GM19238 (cell line): ENCODE data around the gene CBX4.
A peak's percentile ranks its signal among the peaks of the same experiment; 100 is the strongest.

Experiments
- DNase-seq: peaks from one replicate; pipeline ENCODE4 v3.0.0; 2011; ENCODE audit warnings: low spot score; ENCODE audit not compliant: insufficient read length

The CBX4 gene

GRCh38 chr17:79839356-79840268, at the start of gene CBX4:
TSS of gene CBX4 (minus strand) at chr17:79839440. CDS start at chr17:79839251, 189 bp downstream.
- DNase-seq = peak; percentile 97

GRCh38 chr17:79888009-79888540, 48.8 kb upstream of the CBX4 start:
- no peak for DNase-seq

GRCh38 chr17:79887451-79887991, 48.3 kb upstream of the CBX4 start:
- no peak for DNase-seq

GRCh38 chr17:79883202-79883601, 44.0 kb upstream of the CBX4 start:
- DNase-seq = no peak

GRCh38 chr17:79878329-79878947, 39.2 kb upstream of the CBX4 start:
- DNase-seq = no peak

- DNase-seq = no peak
These were observed 37.8 kb upstream of the CBX4 start for GRCh38 chr17:79877041-79877440.

DNA sequence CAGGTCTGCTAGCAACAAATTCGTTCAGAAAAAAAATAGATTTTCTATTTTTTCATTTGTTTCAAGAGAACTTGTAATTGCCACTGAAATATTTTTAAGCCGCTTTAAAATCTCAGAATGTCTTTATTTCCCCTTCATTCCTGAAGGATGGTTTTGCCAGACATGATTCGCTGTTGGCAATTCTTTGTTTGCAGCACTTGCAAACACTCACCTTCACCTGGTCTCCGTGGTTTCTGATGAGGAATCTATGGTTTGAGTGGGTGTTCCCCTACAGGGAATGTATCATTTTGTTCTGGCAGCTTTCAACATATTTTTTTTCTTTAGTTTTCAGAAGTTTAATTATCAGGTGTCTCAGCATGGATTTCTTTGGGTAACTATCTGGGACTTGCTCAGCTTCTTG, 36.3 kb upstream of the CBX4 start:
- no peak for DNase-seq

DNA sequence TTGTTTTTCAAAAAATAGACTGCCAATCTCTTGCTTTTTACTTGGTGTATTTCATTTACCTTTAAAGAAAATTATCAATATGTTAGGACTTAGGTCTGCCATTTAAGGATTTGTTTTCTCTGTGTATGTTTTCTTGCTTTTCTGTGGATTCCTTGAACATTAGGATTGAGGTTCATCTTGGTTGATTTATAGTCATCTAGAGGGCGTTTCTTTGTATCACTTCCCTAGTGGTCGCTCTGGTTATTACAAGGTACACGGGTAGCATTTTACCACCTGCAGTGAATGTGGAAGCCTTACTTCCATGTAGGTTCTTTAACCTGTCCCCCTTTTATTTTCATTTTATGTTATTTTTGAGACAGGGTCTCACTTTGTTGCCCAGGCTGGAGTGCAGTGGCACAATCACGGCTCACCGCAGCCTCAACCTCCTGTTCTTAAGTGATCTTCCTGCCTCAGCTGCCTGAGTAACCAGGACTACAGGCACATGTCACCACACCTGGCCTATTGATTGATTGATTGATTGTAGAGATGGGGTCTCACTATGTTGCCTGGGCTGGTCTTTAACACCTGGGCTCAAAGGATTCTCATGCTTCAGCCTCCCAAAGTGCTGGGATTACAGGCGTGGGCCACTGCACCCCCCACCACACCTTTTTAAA, 35.2 kb upstream of the CBX4 start:
- DNase-seq = peak; percentile 49

- no peak for DNase-seq
These were observed 34.3 kb upstream of the CBX4 start for GRCh38 chr17:79873583-79873982.

DNA sequence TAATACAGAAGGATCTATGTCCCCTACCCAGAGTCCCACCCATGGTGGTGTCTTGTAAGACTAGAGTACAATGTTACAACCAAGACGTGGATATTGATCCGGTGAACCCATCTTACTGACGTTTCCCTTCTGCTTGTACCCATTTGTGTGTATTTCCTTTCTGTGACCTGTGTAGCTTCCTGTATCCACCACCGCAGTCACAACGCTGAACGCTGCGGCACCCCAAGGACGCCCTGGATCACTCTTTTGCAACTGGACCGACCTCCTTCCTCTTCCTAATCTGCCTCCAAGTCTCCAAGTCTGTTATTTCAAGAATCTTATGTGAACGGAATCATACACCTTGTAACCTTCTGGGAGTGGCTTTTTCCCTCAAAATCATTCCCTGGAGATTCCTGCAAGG, 33.5 kb upstream of the CBX4 start:
- no peak for DNase-seq

- DNase-seq = no peak
These were observed 31.9 kb upstream of the CBX4 start for GRCh38 chr17:79871131-79871530.

DNA sequence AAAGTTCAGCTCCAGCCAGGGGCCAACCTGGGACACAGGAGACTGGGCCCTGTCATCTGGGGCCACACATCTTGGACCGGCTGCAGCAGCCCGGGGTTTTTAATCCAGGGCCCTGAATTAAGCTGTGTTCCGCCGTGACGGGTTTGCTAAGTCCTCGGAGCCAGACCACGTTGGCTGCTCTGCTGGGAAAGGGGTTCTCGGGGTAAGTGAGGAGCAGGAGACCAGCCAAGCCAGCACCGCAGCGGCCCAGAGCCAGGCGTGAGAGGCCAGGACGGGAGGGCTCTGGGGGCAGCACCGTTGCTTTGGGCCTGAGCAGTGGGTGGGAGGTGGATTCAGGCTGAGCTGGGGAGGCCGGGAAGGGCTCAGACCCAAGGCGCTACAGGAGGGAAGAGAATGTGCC, 31.3 kb upstream of the CBX4 start:
- no peak for DNase-seq

DNA sequence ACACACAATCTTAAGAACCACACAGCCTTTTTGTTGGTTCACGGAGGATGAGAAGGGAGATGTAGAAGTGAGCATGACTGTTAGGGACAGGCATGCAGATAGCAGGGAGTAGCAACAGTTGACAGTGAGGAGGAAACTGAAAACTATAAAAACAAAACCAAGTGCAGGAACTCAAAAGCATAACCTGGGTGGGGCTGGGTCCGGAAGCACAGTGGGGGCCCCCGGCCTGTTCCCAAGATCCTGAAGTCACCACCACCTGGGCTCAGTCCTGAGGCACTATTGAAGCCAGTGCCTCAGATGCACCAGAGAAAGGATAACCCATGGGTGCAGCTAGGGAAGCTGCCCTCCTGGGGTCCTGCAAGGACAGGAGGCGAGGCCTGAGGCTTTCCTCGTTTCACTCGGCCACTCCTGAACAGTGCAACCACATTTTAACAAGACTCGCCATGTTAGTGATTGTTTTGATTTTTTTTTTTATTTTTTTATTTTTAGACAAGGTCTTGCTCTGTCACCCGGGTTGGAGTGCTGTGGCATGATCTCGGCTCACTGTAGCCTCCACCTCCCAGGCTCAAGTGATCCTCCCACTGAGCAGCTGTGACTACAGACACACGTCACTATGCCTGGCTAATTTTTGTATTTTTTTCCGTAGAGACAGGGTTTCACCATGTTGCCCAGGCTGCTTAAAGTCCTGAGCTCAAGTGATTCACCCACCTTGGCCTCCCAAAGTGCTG, 27.7 kb upstream of the CBX4 start:
- DNase-seq = no peak

- no peak for DNase-seq
These were observed 26.3 kb upstream of the CBX4 start for GRCh38 chr17:79865351-79866210.

- no peak for DNase-seq
These were observed 25.5 kb upstream of the CBX4 start for GRCh38 chr17:79864617-79865250.

DNA sequence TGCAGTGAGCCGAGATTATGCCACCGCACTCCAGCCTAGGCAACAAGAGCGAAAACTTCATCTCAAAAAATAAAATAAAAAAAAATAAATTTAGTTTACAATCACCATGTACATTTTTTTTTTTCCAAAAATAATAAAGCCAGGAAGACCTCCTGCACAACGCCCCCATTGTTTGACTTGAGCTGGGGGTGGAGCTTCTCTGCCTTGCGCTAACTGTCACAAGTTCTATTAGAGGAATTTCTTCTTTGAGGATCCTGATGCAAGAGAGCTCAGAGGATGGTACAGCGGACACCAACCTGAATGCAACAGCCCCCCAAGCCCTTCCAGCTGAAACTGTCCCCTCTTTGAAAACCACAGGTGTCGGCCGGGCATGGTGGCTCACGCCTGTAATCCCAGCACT, 24.9 kb upstream of the CBX4 start:
- DNase-seq = no peak

DNA sequence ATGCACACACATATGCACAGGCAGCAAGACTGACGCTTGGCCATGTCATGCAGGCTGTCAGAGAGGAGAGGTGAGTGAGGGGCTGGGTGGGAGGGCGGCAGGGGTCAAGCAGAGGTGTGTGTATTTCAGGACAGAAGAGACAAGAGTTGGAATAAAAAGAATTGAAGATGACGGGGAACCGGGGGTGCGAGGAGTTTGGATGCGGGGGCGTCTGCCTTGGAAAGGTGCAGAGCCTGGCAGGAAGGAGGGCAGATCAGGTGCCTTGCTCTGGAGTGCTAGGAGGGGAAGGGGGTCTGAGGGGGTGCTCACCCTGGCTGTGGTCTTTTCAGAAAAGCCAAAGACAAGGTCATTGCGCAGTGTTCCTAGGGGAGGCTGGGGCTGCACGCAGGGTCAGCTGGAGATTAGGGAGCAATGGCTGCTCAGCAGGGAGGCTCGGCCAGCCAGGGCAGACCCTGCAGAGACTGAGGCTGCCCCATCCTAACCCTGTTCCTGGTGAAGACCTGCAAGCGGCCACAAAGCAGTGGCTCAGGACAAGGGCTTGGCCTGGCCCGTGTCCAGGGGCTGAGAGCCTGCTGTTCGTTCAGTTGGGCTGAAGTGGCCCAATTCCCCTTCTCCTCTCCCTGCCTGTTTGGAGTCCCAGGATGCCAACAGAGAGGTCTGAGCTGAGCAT, 23.7 kb upstream of the CBX4 start:
- no peak for DNase-seq

DNA sequence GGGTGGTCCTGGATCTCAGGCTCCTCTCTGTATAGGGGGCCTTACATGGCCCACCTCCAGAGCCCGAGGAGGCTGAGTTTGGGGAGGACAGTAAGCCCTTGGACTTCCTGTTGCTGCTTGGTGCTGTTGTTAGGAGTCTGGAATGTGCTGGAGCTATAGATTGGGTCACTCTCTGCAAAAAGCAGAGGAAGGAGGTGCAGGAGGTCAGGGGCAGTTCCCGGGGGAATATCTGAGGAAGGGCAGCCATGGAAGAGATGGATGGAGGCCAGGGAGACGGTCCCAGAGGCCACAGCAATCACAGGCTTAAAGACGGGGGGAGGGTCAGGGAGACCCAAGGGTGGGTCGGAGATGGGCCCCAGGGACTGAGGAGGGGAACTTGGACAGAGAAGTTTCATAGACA, 23.0 kb upstream of the CBX4 start:
- no peak for DNase-seq
